ENCODE measurements around the gene CTDSPL. TPM values are rescaled to one million over a fixed set of nuclear protein-coding genes. Genes with fewer than 3 reads are reported as not detected.

The CTDSPL gene
- total RNA-seq, 4 donors from 2014 or later, result 33.4 to 72.6 (median 54.0) TPM

DNA sequence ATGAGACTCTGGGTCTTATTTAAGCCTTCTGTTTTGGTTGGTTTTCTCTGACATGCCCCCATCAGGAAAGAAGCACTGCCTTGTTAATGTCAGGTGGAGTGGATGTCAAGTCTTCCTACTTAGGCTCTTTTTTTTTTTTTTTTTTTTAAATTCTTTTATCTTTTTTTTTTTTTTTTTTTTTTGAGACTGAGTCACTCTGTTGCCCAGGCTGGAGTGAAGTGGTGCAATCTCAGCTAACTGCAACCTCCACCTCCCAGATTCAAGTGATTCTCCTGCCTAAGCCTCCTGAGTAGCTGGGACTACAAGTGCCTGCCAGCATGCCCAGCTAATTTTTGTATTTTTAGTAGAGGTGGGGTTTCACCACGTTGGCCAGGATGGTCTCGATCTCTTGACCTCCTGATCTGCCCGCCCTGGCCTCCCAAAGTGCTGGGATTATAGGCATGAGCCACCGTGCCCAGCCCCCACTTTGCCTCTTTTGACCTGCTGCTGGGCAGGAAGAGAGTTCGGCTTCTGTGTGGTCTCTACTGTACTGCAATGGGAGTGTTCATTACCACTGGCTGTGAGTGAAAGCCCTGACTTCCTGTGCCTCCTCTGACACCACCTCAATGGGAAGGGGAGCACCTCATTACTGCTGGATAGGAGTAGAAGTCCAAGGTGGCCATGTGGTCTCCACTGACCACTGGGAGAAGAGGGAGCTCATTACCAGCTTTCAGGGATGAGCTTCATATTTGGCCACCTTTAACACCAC is 10.9 kb downstream of the CTDSPL start:
- peaks cover 0 to 7% (median 0%) of the 10 kb centered on the region in 3 donors for H3K4me1 ChIP-seq
- H3K27ac ChIP-seq, result no peak overlapping the region
- no peaks in the 10 kb centered on the region for H3K36me3 ChIP-seq
- no peak overlapping the region for H3K4me3 ChIP-seq
- peaks cover 0 to 11% (median 0%) of the 10 kb centered on the region in 3 donors for H3K9me3 ChIP-seq
- no peak for ATAC-seq
- 100% methylated on average over 2 of the region's 5 CpGs; no CpG with 5 or more reads in 1 of the 2 donors for WGBS, 2 donors (ENCODE audit: low coverage in 1 of 2)
- no peaks in the 10 kb centered on the region for H3K27me3 ChIP-seq
- TF ChIP-seq, protein P1, sequence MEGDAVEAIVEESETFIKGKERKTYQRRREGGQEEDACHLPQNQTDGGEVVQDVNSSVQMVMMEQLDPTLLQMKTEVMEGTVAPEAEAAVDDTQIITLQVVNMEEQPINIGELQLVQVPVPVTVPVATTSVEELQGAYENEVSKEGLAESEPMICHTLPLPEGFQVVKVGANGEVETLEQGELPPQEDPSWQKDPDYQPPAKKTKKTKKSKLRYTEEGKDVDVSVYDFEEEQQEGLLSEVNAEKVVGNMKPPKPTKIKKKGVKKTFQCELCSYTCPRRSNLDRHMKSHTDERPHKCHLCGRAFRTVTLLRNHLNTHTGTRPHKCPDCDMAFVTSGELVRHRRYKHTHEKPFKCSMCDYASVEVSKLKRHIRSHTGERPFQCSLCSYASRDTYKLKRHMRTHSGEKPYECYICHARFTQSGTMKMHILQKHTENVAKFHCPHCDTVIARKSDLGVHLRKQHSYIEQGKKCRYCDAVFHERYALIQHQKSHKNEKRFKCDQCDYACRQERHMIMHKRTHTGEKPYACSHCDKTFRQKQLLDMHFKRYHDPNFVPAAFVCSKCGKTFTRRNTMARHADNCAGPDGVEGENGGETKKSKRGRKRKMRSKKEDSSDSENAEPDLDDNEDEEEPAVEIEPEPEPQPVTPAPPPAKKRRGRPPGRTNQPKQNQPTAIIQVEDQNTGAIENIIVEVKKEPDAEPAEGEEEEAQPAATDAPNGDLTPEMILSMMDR (IDR thresholded peaks at IDR 0.05), result no peak
- no peak for TF ChIP-seq EP300 (IDR thresholded peaks at IDR 0.05)
- no peak for TF ChIP-seq POLR2AphosphoS5 (IDR thresholded peaks at IDR 0.05)
- TF ChIP-seq POLR2A (IDR thresholded peaks at IDR 0.05), result no peak

DNA sequence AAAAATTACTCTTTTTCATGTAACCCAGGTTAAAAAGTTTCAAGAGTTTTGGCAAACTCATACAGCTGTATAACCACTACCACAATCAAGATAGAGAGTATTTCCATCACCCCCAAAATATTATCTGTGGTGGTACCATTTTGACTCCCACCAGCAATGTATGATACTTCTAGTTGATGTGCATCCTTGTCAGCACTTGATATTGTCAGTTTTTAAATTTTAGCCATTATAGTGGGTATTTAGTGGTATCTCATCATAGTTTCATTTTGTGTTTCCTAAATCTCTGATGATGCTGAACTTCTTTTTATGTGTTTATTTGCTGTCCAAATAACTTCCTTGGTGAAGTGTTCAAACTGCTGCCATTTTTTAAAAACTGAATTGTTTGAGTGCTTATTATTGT is 14.6 kb downstream of the CTDSPL start:
- Histone ChIP-seq H3K27me3 (no peaks in the 10 kb centered on the region), H3K4me1 (peaks cover 0 to 27% (median 0%) of the 10 kb centered on the region in 3 donors), H3K27ac (no peak overlapping the region), H3K9me3 (peaks cover 0 to 9% (median 0%) of the 10 kb centered on the region in 3 donors), H3K4me3 (no peak overlapping the region), H3K36me3 (no peaks in the 10 kb centered on the region)
- TF ChIP-seq POLR2AphosphoS5 (IDR thresholded peaks at IDR 0.05), result no peak
- TF ChIP-seq, protein P1 (IDR thresholded peaks at IDR 0.05), result no peak
- TF ChIP-seq POLR2A (IDR thresholded peaks at IDR 0.05), result no peak
- TF ChIP-seq EP300 (IDR thresholded peaks at IDR 0.05), result no peak
- no peak for ATAC-seq

DNA sequence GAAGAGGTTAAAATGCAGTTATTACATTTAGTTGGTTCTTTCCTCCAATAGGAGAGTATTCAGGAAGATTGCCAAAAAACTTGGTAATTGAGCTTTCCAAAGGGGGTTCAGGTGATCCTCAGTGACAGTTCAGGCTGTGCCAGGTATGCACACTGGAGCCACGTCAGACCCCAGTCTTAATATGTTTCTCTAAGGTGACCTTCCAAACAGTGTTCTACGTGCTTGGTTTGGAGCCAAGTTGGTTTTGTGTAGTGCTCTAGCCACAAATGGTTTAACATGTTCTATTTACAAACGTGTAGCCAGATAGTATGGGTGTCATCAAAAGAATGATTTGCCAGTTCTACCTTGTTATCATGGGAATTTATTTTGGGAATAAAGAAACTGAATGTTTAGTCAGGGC is 21.0 kb downstream of the CTDSPL start:
- Histone ChIP-seq H3K36me3 (no peaks in the 10 kb centered on the region), H3K27ac (no peak overlapping the region), H3K4me1 (peaks cover 0 to 71% (median 2%) of the 10 kb centered on the region in 3 donors), H3K9me3 (no peaks in the 10 kb centered on the region), H3K4me3 (no peak overlapping the region), H3K27me3 (no peaks in the 10 kb centered on the region)
- 53 to 60% methylated on average over 1 to 3 of the region's 3 CpGs for WGBS, 2 donors (ENCODE audit: low coverage in 1 of 2)
- TF ChIP-seq POLR2A (IDR thresholded peaks at IDR 0.05), result no peak
- TF ChIP-seq EP300 (IDR thresholded peaks at IDR 0.05), result no peak
- no peak for TF ChIP-seq POLR2AphosphoS5 (IDR thresholded peaks at IDR 0.05)
- TF ChIP-seq, protein P1 (IDR thresholded peaks at IDR 0.05), result no peak
- ATAC-seq, result no peak

DNA sequence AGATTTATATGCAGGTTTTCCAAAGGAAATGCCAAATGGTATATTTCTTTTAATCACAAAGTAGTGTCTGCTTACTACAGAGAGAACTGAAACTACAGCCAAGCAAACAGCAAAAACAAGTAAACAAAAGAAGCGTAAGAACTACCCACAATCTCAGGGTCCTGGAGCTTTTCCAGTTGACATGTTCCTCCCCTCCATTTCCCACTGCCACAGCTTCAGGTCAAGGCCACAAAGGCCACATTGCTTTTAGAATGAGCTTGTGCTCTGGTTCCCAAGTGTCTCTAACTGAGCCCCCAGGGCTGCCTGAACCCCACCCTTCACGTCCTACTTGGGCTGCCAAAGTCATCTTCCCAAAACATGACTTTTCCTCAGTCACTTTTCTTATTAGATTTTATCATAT is 24.1 kb downstream of the CTDSPL start:
- TF ChIP-seq POLR2A (IDR thresholded peaks at IDR 0.05) (no peak), POLR2AphosphoS5 (IDR thresholded peaks at IDR 0.05) (no peak)
- WGBS, 2 donors (ENCODE audit: low coverage in 1 of 2), result 53 to 59% methylated on average over 2 of the region's 2 CpGs
- Histone ChIP-seq H3K4me1 (peaks cover 0 to 75% (median 5%) of the 10 kb centered on the region in 3 donors), H3K27ac (no peak overlapping the region), H3K27me3 (no peaks in the 10 kb centered on the region), H3K4me3 (no peak overlapping the region), H3K36me3 (no peaks in the 10 kb centered on the region), H3K9me3 (no peaks in the 10 kb centered on the region)
- no peak for ATAC-seq

DNA sequence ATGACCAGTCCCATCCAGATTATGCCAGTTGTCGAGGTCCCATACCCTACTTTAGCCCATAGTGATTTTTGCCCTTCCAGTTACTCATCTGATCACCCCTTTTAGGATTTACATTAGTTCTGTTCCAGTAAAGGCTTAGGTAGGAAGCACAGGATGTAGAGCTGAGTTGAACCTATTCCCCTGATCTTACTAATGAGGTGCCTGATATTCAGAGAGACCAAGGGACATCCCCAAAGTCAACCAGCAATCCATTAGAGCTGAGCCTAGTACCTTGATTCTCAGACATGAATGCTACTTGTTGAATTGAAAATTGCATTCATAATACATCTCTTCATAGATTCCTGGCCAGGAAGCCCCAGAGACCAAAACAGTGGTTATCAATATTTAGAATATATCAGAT is 24.7 kb downstream of the CTDSPL start:
- H3K4me3 ChIP-seq, result no peak overlapping the region
- H3K9me3 ChIP-seq, result no peaks in the 10 kb centered on the region
- H3K27ac ChIP-seq, result no peak overlapping the region
- TF ChIP-seq POLR2AphosphoS5 (IDR thresholded peaks at IDR 0.05) (no peak), POLR2A (IDR thresholded peaks at IDR 0.05) (no peak), EP300 (IDR thresholded peaks at IDR 0.05) (no peak)
- TF ChIP-seq, protein P1 (IDR thresholded peaks at IDR 0.05), result no peak
- 89 to 100% methylated on average over 1 of the region's 1 CpG for WGBS, 2 donors (ENCODE audit: low coverage in 1 of 2)
- H3K4me1 ChIP-seq, result peaks cover 0 to 75% (median 8%) of the 10 kb centered on the region in 3 donors
- no peak for ATAC-seq
- no peaks in the 10 kb centered on the region for H3K36me3 ChIP-seq
- H3K27me3 ChIP-seq, result no peaks in the 10 kb centered on the region
